Measurements from ENCODE around the gene PLCE1. TPM values are rescaled to one million over a fixed set of nuclear protein-coding genes. Genes with fewer than 3 reads are reported as not detected.

Gene PLCE1
- total RNA-seq, 1 donor from 2014 or later, result 0.49 TPM

DNA sequence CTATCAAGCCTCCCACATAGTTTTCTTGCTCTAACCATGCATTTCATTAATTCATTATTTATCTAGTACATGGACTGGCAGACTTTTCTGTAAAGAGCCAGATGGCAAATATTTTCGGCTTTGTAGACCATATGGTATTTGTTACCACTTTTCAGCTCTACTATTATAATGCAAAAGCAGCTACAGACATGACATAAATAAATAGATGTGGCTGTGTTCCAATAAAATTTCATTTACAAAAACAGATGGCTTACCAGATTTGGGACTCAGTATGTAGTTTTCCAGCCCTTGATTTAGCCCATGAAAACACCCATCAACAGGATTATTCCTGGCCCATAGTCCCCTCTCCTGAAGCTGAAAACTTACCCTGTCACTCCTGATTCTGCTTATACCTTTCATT lies 32.1 kb downstream of the PLCE1 start:
- H3K27me3 Mint-ChIP-seq (ENCODE audit: unreplicated experiment), result no peaks in the 10 kb centered on the region
- DNase-seq (ENCODE audit: low spot score), result no peak
- H3K4me3 Mint-ChIP-seq (ENCODE audit: unreplicated experiment), result no peak overlapping the region
- H3K36me3 Mint-ChIP-seq (ENCODE audit: low read depth, unreplicated experiment), result no peaks in the 10 kb centered on the region
- no peak overlapping the region for H3K27ac Mint-ChIP-seq (ENCODE audit: unreplicated experiment)
- no peaks in the 10 kb centered on the region for H3K4me1 Mint-ChIP-seq (ENCODE audit: unreplicated experiment)
- TF ChIP-seq, protein P1, sequence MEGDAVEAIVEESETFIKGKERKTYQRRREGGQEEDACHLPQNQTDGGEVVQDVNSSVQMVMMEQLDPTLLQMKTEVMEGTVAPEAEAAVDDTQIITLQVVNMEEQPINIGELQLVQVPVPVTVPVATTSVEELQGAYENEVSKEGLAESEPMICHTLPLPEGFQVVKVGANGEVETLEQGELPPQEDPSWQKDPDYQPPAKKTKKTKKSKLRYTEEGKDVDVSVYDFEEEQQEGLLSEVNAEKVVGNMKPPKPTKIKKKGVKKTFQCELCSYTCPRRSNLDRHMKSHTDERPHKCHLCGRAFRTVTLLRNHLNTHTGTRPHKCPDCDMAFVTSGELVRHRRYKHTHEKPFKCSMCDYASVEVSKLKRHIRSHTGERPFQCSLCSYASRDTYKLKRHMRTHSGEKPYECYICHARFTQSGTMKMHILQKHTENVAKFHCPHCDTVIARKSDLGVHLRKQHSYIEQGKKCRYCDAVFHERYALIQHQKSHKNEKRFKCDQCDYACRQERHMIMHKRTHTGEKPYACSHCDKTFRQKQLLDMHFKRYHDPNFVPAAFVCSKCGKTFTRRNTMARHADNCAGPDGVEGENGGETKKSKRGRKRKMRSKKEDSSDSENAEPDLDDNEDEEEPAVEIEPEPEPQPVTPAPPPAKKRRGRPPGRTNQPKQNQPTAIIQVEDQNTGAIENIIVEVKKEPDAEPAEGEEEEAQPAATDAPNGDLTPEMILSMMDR (IDR thresholded peaks at IDR 0.05; ENCODE audit: unreplicated experiment), result no peak
- H3K9me3 Mint-ChIP-seq (ENCODE audit: unreplicated experiment), result peaks cover 4% of the 10 kb centered on the region

DNA sequence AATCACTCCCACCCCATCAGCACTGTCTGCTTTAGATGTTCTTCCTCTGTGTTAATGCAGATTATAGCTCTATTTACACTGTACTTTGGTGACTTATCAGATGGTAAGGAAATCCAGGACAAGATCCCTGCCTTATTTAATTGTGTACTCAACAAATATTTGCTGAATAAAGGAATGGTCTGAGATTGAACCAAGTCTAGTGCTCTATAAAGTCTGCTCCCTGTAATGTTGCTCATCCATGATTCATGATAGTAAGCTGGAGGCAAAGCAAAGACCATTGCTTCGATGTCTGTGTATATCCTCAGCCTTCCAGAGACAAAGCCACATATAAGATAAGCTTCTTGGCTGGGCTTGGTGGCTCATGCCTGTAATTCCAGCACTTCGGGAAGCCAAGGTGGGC lies 33.5 kb downstream of the PLCE1 start:
- H3K4me1 Mint-ChIP-seq (ENCODE audit: unreplicated experiment), result no peaks in the 10 kb centered on the region
- no peak overlapping the region for H3K4me3 Mint-ChIP-seq (ENCODE audit: unreplicated experiment)
- no peaks in the 10 kb centered on the region for H3K27me3 Mint-ChIP-seq (ENCODE audit: unreplicated experiment)
- H3K27ac Mint-ChIP-seq (ENCODE audit: unreplicated experiment), result no peak overlapping the region
- TF ChIP-seq, protein P1 (IDR thresholded peaks at IDR 0.05; ENCODE audit: unreplicated experiment), result no peak
- DNase-seq (ENCODE audit: low spot score), result no peak
- H3K36me3 Mint-ChIP-seq (ENCODE audit: low read depth, unreplicated experiment), result no peaks in the 10 kb centered on the region
- peaks cover 10% of the 10 kb centered on the region for H3K9me3 Mint-ChIP-seq (ENCODE audit: unreplicated experiment)

DNA sequence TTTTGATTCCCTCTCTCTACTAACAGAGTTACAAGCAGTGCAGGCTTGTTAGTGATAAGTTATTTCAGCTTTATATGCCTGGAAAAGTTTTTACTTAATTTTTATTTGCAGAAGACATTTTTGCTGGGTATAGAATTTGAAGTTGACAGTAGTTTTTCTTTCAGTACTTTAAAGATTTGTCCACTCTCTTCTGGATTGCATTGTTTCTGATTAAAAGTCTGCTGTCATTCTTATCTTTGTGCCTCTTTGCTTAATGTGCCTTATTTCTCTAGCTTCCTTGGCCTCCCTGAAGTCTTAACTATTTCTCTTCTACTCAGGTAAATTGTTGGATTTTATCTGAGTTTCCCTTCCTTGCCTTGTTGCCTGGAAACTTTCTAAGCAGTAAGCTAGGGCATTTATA lies 36.2 kb downstream of the PLCE1 start:
- TF ChIP-seq, protein P1 (IDR thresholded peaks at IDR 0.05; ENCODE audit: unreplicated experiment), result no peak
- no peaks in the 10 kb centered on the region for H3K27me3 Mint-ChIP-seq (ENCODE audit: unreplicated experiment)
- H3K27ac Mint-ChIP-seq (ENCODE audit: unreplicated experiment), result no peak overlapping the region
- no peaks in the 10 kb centered on the region for H3K4me1 Mint-ChIP-seq (ENCODE audit: unreplicated experiment)
- H3K36me3 Mint-ChIP-seq (ENCODE audit: low read depth, unreplicated experiment), result no peaks in the 10 kb centered on the region
- H3K9me3 Mint-ChIP-seq (ENCODE audit: unreplicated experiment), result peaks cover 10% of the 10 kb centered on the region
- no peak overlapping the region for H3K4me3 Mint-ChIP-seq (ENCODE audit: unreplicated experiment)
- DNase-seq (ENCODE audit: low spot score), result no peak

DNA sequence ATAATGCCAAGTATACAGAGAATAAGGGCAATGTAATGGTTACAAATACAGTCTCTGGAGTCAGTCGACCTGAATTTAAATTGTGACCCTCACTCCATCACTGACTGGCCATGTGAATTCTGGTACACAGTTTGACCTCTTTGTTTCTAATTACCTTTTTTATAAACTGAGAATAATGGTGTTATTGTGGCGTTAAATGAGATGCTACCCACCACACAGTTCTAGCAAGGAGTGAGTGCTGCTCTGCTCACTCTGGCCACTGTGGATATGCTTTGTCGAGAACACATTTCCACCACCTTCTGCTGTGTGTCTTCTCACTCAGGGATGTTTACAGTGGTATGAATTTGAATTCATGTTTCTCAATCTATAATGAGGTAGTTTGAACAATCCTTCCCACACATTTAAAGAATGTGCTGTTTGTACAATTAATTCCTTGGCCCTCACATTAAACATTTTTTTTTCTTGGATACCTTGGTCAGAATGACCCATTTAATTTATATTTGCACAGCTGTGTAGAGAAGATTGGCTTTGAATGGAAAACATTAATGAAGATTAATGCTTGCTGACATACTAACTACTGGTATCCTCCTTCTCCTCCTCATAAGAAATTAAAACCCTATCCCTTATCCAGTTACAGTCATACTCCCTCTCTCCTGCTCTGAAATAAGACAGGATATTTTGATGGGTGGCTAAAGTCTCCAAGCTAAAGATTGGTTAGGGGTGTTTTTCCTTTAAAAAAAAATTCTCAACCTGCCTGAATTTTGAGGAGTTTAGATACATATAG lies 42.4 kb downstream of the PLCE1 start:
- TF ChIP-seq, protein P1 (IDR thresholded peaks at IDR 0.05; ENCODE audit: unreplicated experiment), result no peak
- no peaks in the 10 kb centered on the region for H3K4me1 Mint-ChIP-seq (ENCODE audit: unreplicated experiment)
- H3K4me3 Mint-ChIP-seq (ENCODE audit: unreplicated experiment), result no peak overlapping the region
- peaks cover 2% of the 10 kb centered on the region for H3K27me3 Mint-ChIP-seq (ENCODE audit: unreplicated experiment)
- DNase-seq (ENCODE audit: low spot score), result no peak
- H3K9me3 Mint-ChIP-seq (ENCODE audit: unreplicated experiment), result peaks cover 6% of the 10 kb centered on the region
- no peak overlapping the region for H3K27ac Mint-ChIP-seq (ENCODE audit: unreplicated experiment)
- no peaks in the 10 kb centered on the region for H3K36me3 Mint-ChIP-seq (ENCODE audit: low read depth, unreplicated experiment)

DNA sequence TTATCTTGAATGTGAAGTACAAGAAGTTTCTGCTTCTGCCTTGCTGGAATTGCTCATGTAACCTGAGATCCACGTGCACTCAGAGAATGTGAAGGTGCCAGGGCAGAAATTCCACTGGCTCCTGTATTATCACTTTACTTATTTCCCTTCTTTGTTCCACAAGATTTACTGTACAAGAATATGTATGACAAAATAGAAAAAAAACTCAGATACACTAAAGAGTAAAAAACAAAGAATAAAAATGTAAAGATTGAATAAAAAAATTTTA lies 43.0 kb downstream of the PLCE1 start:
- Mint-ChIP-seq H3K4me1 (ENCODE audit: unreplicated experiment) (no peaks in the 10 kb centered on the region), H3K9me3 (ENCODE audit: unreplicated experiment) (peaks cover 2% of the 10 kb centered on the region), H3K27me3 (ENCODE audit: unreplicated experiment) (peaks cover 2% of the 10 kb centered on the region), H3K36me3 (ENCODE audit: low read depth, unreplicated experiment) (no peaks in the 10 kb centered on the region), H3K4me3 (ENCODE audit: unreplicated experiment) (no peak overlapping the region), H3K27ac (ENCODE audit: unreplicated experiment) (no peak overlapping the region)
- TF ChIP-seq, protein P1 (IDR thresholded peaks at IDR 0.05; ENCODE audit: unreplicated experiment), result no peak
- no peak for DNase-seq (ENCODE audit: low spot score)

Data from endothelial cell (in vitro differentiated cells).